CD14-positive monocyte (primary cell): Measurements from ENCODE around the gene DDX51. TPM values are rescaled to one million over a fixed set of nuclear protein-coding genes. Genes with fewer than 3 reads are reported as not detected.

ENCODE experiments used
- DNase-seq, 3 donors: peaks; one replicate each; pipeline ENCODE4 v3.0.0-alpha.2; 2011 to 2022
- H2AFZ ChIP-seq: 2 replicates; pipeline ENCODE4 v1.6.0; 2012; ENCODE audit warnings: mild to moderate bottlenecking, low read depth, low read length, inconsistent platforms; ENCODE audit not compliant: insufficient read depth, poor library complexity, severe bottlenecking
- H3K27ac ChIP-seq, 2 donors: 1 replicate in 1 of 2; 2 replicates in 1 of 2; pipeline ENCODE4 v1.5.1; 2012 to 2013; ENCODE audit warnings: low read length in 2 of 2, control low read depth in 1 of 2, inconsistent platforms in 1 of 2, low read depth in 1 of 2, mild to moderate bottlenecking in 1 of 2
- H3K27me3 ChIP-seq, 2 donors: one replicate each; pipeline versions ENCODE4 v1.6.0 to v1.6.1; 2011 to 2013; ENCODE audit warnings: low read length in 2 of 2; ENCODE audit not compliant: control insufficient read depth in 2 of 2, insufficient read depth in 2 of 2
- H3K36me3 ChIP-seq, 2 donors: replicated peaks in 1 of 2; 1 replicate in 1 of 2; 2 replicates in 1 of 2; pipeline versions ENCODE4 v1.5.1 to v1.6.1; 2012 to 2013; ENCODE audit warnings: low read length in 2 of 2, control low read depth in 1 of 2, inconsistent platforms in 1 of 2, mild to moderate bottlenecking in 1 of 2; ENCODE audit not compliant: insufficient read depth in 2 of 2, control insufficient read depth in 1 of 2
- H3K4me1 ChIP-seq, 2 donors: 1 replicate in 1 of 2; 2 replicates in 1 of 2; pipeline versions ENCODE4 v1.5.1 to v1.6.1; 2012 to 2013; ENCODE audit warnings: low read length in 2 of 2, control low read depth in 1 of 2, inconsistent platforms in 1 of 2, mild to moderate bottlenecking in 1 of 2, moderate library complexity in 1 of 2; ENCODE audit not compliant: insufficient read depth in 2 of 2, control insufficient read depth in 1 of 2
- H3K4me2 ChIP-seq: replicated peaks from 2 replicates; pipeline ENCODE3; 2012; ENCODE audit warnings: low read length, moderate library complexity, mild to moderate bottlenecking; ENCODE audit not compliant: poor library complexity, severe bottlenecking; ENCODE audit errors: extremely low read depth
- H3K4me3 ChIP-seq, 3 experiments: fragments of 200-600 bp in 1 of 3; sonication (generic) in 1 of 3; replicated peaks in 1 of 3; 1 replicate in 2 of 3; 2 replicates in 1 of 3; pipeline ENCODE4 v1.5.1; 2011 to 2013; ENCODE audit warnings: low read length in 3 of 3, mild to moderate bottlenecking in 3 of 3, control low read depth in 2 of 3, low read depth in 2 of 3, inconsistent platforms in 1 of 3, moderate library complexity in 1 of 3
- H3K79me2 ChIP-seq: 2 replicates; pipeline ENCODE4 v1.6.0; 2012; ENCODE audit warnings: mild to moderate bottlenecking, control low read depth, inconsistent platforms, low read length, moderate library complexity; ENCODE audit not compliant: insufficient read depth
- H3K9ac ChIP-seq: 2 replicates; pipeline ENCODE4 v1.6.0; 2017; ENCODE audit warnings: low read length, mild to moderate bottlenecking; ENCODE audit not compliant: insufficient read depth, poor library complexity, severe bottlenecking
- H3K9me3 ChIP-seq, 2 donors: replicated peaks in 1 of 2; 1 replicate in 1 of 2; 2 replicates in 1 of 2; pipeline versions ENCODE4 v1.5.1 to v1.6.1; 2012 to 2013; ENCODE audit warnings: low read length in 2 of 2, control low read depth in 1 of 2; ENCODE audit not compliant: control insufficient read depth in 1 of 2, insufficient read depth in 1 of 2
- H4K20me1 ChIP-seq: 2 replicates; pipeline ENCODE4 v1.6.0; 2012; ENCODE audit warnings: mild to moderate bottlenecking, low read length, control low read depth, moderate library complexity; ENCODE audit not compliant: insufficient read depth
- H3K27ac Mint-ChIP-seq, 7 donors: one replicate each; pipeline ENCODE4 v1.8.0; 2020; ENCODE audit warnings: mild to moderate bottlenecking in 7 of 7, mixed read lengths in 7 of 7, moderate library complexity in 6 of 7, inconsistent platforms in 2 of 7
- H3K27me3 Mint-ChIP-seq, 3 donors: one replicate each; pipeline ENCODE4 v1.8.0; 2021 to 2022; ENCODE audit warnings: low read depth in 3 of 3, mild to moderate bottlenecking in 3 of 3, mixed read lengths in 3 of 3, moderate library complexity in 3 of 3, inconsistent platforms in 1 of 3
- H3K36me3 Mint-ChIP-seq, 2 donors: one replicate each; pipeline ENCODE4 v1.8.0; 2020; ENCODE audit warnings: mixed read lengths in 2 of 2, inconsistent platforms in 1 of 2, mild to moderate bottlenecking in 1 of 2
- H3K4me1 Mint-ChIP-seq: one replicate; pipeline ENCODE4 v1.8.0; 2020; ENCODE audit warnings: mild to moderate bottlenecking, mixed read lengths
- H3K4me3 Mint-ChIP-seq, 2 donors: one replicate each; pipeline ENCODE4 v1.8.0; 2020; ENCODE audit warnings: mild to moderate bottlenecking in 2 of 2, mixed read lengths in 2 of 2, moderate library complexity in 1 of 2
- H3K9me3 Mint-ChIP-seq, 7 donors: one replicate each; pipeline ENCODE4 v1.8.0; 2020 to 2022; ENCODE audit warnings: mixed read lengths in 7 of 7, mild to moderate bottlenecking in 6 of 7, moderate library complexity in 6 of 7, inconsistent platforms in 2 of 7
- CTCF ChIP-seq: fragments of 200-600 bp; IDR thresholded peaks from one replicate; pipeline ENCODE4 v1.8.0; 2022; ENCODE audit warnings: antibody characterized with exemption, mild to moderate bottlenecking
- WGBS: methylation state at CpG from one replicate; pipeline ENCODE4 v1.1.5; 2013; ENCODE audit warnings: missing lambda C conversion rate; ENCODE audit not compliant: insufficient coverage; 5-methylcytosine and 5-hydroxymethylcytosine counted together
- intact Hi-C, 2 donors: fragments of 100-400 bp; cut with micrococcal nuclease; formaldehyde crosslinking; loops; one replicate each; pipeline versions ENCODE4 v1.15.0 to v1.15.1; 2023
- polyA plus RNA-seq, 3 donors: library from polyadenylated mRNA; depleted of rRNA in 1 of 3; unstranded in 2 of 3; stranded (reverse) in 1 of 3; fragments of 300-500 nt in 2 of 3; fragments of >200 nt in 1 of 3; fragmentation: Illumina TruSeq in 2 of 3; gene quantifications; 1 replicate in 2 of 3; 2 replicates in 1 of 3; pipeline ENCODE4 v1.2.3, GENCODE V29; 2012 to 2021

Gene DDX51
- polyA plus RNA-seq, 3 donors = 1.7 to 24.9 (median 2.7) TPM

- H3K27me3 Mint-ChIP-seq = peaks cover 15 to 69% (median 49%) of the 10 kb centered on the region in 3 donors
- Histone ChIP-seq H3K36me3 (no peaks in the 10 kb centered on the region), H3K9me3 (no peaks in the 10 kb centered on the region), H2AFZ (peak overlapping the region; percentile 78), H3K27me3 (peaks cover 0 to 53% of the 10 kb centered on the region in 2 donors), H3K4me1 (peaks cover 32 to 40% of the 10 kb centered on the region in 2 donors), H3K4me3 (peak overlapping the region; percentile 24 to 64 (median 26)), H3K27ac (no peak overlapping the region), H4K20me1 (no peaks in the 10 kb centered on the region), H3K79me2 (no peaks in the 10 kb centered on the region), H3K4me2 (peak overlapping the region; percentile 84), H3K9ac (peak overlapping the region; percentile 11)
- no peak for DNase-seq
- peak overlapping the region in 6 of 7 donors; percentile 56 to 80 (median 72) for H3K27ac Mint-ChIP-seq
- H3K4me3 Mint-ChIP-seq = peak overlapping the region; percentile 82 to 94
- intact Hi-C loops = no loop called here
- H3K4me1 Mint-ChIP-seq = peaks cover 29% of the 10 kb centered on the region
- peaks cover 4 to 5% of the 10 kb centered on the region in 2 donors for H3K36me3 Mint-ChIP-seq
- TF ChIP-seq CTCF = no peak
- peaks cover 0 to 24% (median 9%) of the 10 kb centered on the region in 7 donors for H3K9me3 Mint-ChIP-seq
- 25% methylated on average over 15 of the region's 24 CpGs for whole genome bisulfite sequencing
These were observed 42.2 kb upstream of the DDX51 start for GRCh38 chr12:132186208-132186856.

GRCh38 chr12:132185705-132186104 is 41.6 kb upstream of the DDX51 start:
- no peak for DNase-seq
- intact Hi-C loops = no loop called here
- Mint-ChIP-seq H3K9me3 (peaks cover 0 to 24% (median 9%) of the 10 kb centered on the region in 7 donors), H3K4me1 (peaks cover 29% of the 10 kb centered on the region), H3K4me3 (peak overlapping the region; percentile 82 to 94), H3K27me3 (peaks cover 15 to 63% (median 45%) of the 10 kb centered on the region in 3 donors), H3K36me3 (peaks cover 4 to 5% of the 10 kb centered on the region in 2 donors), H3K27ac (peak overlapping the region in 6 of 7 donors; percentile 56 to 80 (median 72))
- Histone ChIP-seq H3K4me1 (peaks cover 32 to 40% of the 10 kb centered on the region in 2 donors), H3K27ac (no peak overlapping the region), H3K9ac (peak overlapping the region; percentile 11), H3K4me2 (peak overlapping the region; percentile 84), H3K9me3 (no peaks in the 10 kb centered on the region), H3K79me2 (no peaks in the 10 kb centered on the region), H3K36me3 (no peaks in the 10 kb centered on the region), H2AFZ (peak overlapping the region; percentile 78), H3K4me3 (peak overlapping the region; percentile 24 to 64 (median 26)), H3K27me3 (peaks cover 0 to 47% of the 10 kb centered on the region in 2 donors), H4K20me1 (no peaks in the 10 kb centered on the region)
- 50% methylated on average over 16 of the region's 16 CpGs for WGBS
- no peak for TF ChIP-seq CTCF
